WTC11 (cell line): Measurements from ENCODE around the gene TMEM132E. TPM values are rescaled to one million over a fixed set of nuclear protein-coding genes. Genes with fewer than 3 reads are reported as not detected.

Source experiments
- ATAC-seq: fragments of 200-7000 bp; cut with Tn5 transposase; 2 replicates; pipeline ENCODE4 v1.10.0; 2021; ENCODE audit warnings: mild to moderate bottlenecking, moderate library complexity
- CTCF ChIA-PET: fragments of 300-600 bp; sonication (Branson Sonifier 250); formaldehyde crosslinking; loops from one replicate; lab custom pipeline; 2021; ENCODE audit warnings: antibody characterized with exemption; lab: Charles Lee
- POLR2A ChIA-PET: fragments of 350-600 bp; sonication (Branson Sonifier 250); formaldehyde crosslinking; loops from one replicate; lab custom pipeline; 2021; ENCODE audit warnings: antibody characterized with exemption; lab: Charles Lee
- DNase-seq: peaks from one replicate; pipeline ENCODE4 v3.0.0; 2021; ENCODE audit warnings: low spot score
- H3K27ac Mint-ChIP-seq: 2 replicates; pipeline ENCODE4 v1.8.0; 2021; ENCODE audit warnings: mixed read lengths
- H3K27me3 Mint-ChIP-seq: 2 replicates; pipeline ENCODE4 v1.8.0; 2021; ENCODE audit warnings: low read depth, mild to moderate bottlenecking, moderate library complexity, mixed read lengths
- H3K36me3 Mint-ChIP-seq: 2 replicates; pipeline ENCODE4 v1.8.0; 2021; ENCODE audit warnings: mixed read lengths
- H3K4me1 Mint-ChIP-seq: 2 replicates; pipeline ENCODE4 v1.8.0; 2022; ENCODE audit warnings: mixed read lengths
- H3K4me3 Mint-ChIP-seq: 2 replicates; pipeline ENCODE4 v1.8.0; 2021; ENCODE audit warnings: mild to moderate bottlenecking, moderate library complexity, mixed read lengths
- H3K9me3 Mint-ChIP-seq: 2 replicates; pipeline ENCODE4 v1.8.0; 2021; ENCODE audit warnings: mixed read lengths
- AFF4 ChIP-seq: sonication (generic); formaldehyde crosslinking; IDR thresholded peaks from 2 replicates; pipeline ENCODE4 v1.8.1; 2023; ENCODE audit warnings: mild to moderate bottlenecking, missing genetic modification reagents, borderline replicate concordance
- ATF1 ChIP-seq: sonication (generic); formaldehyde crosslinking; IDR thresholded peaks from 2 replicates; pipeline ENCODE4 v1.8.1; 2023; ENCODE audit warnings: mild to moderate bottlenecking, moderate library complexity, missing genetic modification reagents
- ELF4 ChIP-seq: sonication (generic); formaldehyde crosslinking; IDR thresholded peaks from 2 replicates; pipeline ENCODE4 v1.8.1; 2022; ENCODE audit warnings: low read depth, mild to moderate bottlenecking, moderate library complexity, missing genetic modification reagents
- TEAD1 ChIP-seq: sonication (generic); formaldehyde crosslinking; IDR thresholded peaks from 2 replicates; pipeline ENCODE4 v1.8.0; 2022; ENCODE audit warnings: mild to moderate bottlenecking, missing genetic modification reagents
- ZNF121 ChIP-seq: sonication (generic); formaldehyde crosslinking; IDR thresholded peaks from 2 replicates; pipeline ENCODE4 v1.8.0; 2023; ENCODE audit warnings: missing genetic modification reagents
- ZNF263 ChIP-seq: sonication (generic); formaldehyde crosslinking; IDR thresholded peaks from 2 replicates; pipeline ENCODE4 v1.8.1; 2022; ENCODE audit warnings: low read depth, mild to moderate bottlenecking, moderate library complexity, missing genetic modification reagents
- ZNF425 ChIP-seq: fragments of 250-450 bp; sonication (Bioruptor Pico); conservative IDR thresholded peaks from 2 replicates; pipeline ENCODE4 v1.9.0; 2021; ENCODE audit warnings: mild to moderate bottlenecking
- total RNA-seq: library from RNA; stranded (reverse); gene quantifications from 3 replicates; pipeline ENCODE4 v1.2.3, GENCODE V29; 2021
- TF ChIP-seq, protein P1 (sequence below): sonication (generic); formaldehyde crosslinking; IDR thresholded peaks from 2 replicates; pipeline ENCODE4 v1.8.1; 2022; ENCODE audit warnings: mild to moderate bottlenecking, missing genetic modification reagents, moderate library complexity, borderline replicate concordance
- TF ChIP-seq, protein P2 (sequence below): fragments of 250-450 bp; sonication (Bioruptor Pico); IDR thresholded peaks from 2 replicates; pipeline ENCODE4 v1.9.0; 2021; ENCODE audit warnings: mild to moderate bottlenecking
- TF ChIP-seq, protein P3 (sequence below): fragments of 250-450 bp; sonication (Bioruptor Pico); IDR thresholded peaks from 2 replicates; pipeline ENCODE4 v2.1.2; 2022; ENCODE audit warnings: mild to moderate bottlenecking, moderate library complexity
- TF ChIP-seq, protein P4 (sequence below): sonication (generic); formaldehyde crosslinking; IDR thresholded peaks from 2 replicates; pipeline ENCODE4 v1.8.0; 2022; ENCODE audit warnings: missing genetic modification reagents
- TF ChIP-seq, protein P5 (sequence below): fragments of 250-450 bp; sonication (Bioruptor Pico); IDR thresholded peaks from 2 replicates; pipeline ENCODE4 v1.9.0; 2021; ENCODE audit warnings: mild to moderate bottlenecking
- TF ChIP-seq, protein P6 (sequence below): fragments of 200-600 bp; IDR thresholded peaks from 2 replicates; pipeline ENCODE4 v1.8.0; 2022; ENCODE audit warnings: antibody characterized with exemption
- TF ChIP-seq, protein P7 (sequence below): sonication (generic); formaldehyde crosslinking; IDR thresholded peaks from 2 replicates; pipeline ENCODE4 v1.8.0; 2023; ENCODE audit warnings: missing genetic modification reagents

The TMEM132E gene
- total RNA-seq, 1 experiment from 2014 or later = 1.2 TPM

DNA sequence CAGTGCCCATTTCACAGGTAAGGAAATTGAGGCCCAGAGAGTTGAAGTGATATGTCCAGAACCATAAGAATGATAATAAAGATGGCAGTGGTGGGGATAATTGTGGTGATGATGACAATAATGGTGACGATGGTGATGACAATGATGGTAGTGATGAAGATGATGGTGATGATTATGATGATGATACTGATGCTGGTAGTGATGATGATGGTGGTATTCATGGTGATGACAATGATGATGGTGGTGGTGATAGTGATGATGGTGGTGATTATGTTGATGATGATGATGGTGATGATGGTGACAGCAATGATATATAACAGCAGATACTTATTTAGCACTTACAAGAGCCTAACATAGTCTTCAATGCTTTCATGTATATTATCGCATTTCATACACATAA lies 18.1 kb upstream of the TMEM132E start (continued):
- TF ChIP-seq, protein P1, sequence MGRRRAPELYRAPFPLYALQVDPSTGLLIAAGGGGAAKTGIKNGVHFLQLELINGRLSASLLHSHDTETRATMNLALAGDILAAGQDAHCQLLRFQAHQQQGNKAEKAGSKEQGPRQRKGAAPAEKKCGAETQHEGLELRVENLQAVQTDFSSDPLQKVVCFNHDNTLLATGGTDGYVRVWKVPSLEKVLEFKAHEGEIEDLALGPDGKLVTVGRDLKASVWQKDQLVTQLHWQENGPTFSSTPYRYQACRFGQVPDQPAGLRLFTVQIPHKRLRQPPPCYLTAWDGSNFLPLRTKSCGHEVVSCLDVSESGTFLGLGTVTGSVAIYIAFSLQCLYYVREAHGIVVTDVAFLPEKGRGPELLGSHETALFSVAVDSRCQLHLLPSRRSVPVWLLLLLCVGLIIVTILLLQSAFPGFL = no peak
- TF ChIP-seq ZNF425 (CRISPR knock-in tag) (no peak), TEAD1 (CRISPR knock-in tag) (no peak), ELF4 (CRISPR knock-in tag) (no peak), ATF1 (CRISPR knock-in tag) (no peak)
- TF ChIP-seq, protein P2, sequence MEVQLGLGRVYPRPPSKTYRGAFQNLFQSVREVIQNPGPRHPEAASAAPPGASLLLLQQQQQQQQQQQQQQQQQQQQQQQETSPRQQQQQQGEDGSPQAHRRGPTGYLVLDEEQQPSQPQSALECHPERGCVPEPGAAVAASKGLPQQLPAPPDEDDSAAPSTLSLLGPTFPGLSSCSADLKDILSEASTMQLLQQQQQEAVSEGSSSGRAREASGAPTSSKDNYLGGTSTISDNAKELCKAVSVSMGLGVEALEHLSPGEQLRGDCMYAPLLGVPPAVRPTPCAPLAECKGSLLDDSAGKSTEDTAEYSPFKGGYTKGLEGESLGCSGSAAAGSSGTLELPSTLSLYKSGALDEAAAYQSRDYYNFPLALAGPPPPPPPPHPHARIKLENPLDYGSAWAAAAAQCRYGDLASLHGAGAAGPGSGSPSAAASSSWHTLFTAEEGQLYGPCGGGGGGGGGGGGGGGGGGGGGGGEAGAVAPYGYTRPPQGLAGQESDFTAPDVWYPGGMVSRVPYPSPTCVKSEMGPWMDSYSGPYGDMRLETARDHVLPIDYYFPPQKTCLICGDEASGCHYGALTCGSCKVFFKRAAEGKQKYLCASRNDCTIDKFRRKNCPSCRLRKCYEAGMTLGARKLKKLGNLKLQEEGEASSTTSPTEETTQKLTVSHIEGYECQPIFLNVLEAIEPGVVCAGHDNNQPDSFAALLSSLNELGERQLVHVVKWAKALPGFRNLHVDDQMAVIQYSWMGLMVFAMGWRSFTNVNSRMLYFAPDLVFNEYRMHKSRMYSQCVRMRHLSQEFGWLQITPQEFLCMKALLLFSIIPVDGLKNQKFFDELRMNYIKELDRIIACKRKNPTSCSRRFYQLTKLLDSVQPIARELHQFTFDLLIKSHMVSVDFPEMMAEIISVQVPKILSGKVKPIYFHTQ = no peak

DNA sequence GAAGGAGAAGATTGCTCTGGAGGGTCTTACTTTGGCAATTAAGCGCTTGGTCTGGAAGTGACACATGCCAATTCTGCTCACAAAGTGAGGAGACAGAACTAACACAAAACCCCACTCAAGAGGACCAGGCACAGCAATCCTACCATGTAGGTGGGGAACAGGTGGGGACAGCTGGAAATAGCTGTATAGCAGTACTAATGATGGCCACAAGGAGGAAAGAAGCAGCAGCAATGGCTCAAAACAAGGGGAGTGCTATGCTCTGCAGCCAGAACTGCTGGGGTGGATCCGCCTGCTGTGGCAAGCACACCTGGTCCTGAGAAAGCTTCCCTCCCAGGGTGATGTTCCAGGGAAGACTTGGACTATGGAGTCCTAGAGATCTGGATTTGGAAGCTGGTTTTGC lies 17.0 kb upstream of the TMEM132E start:
- ATAC-seq (peak; percentile 94), DNase-seq (peak; percentile 48)
- ChIA-PET CTCF (interaction anchor here (0.6 to 3.2 kb wide), 14 partner anchors 9 to 75 kb away, joined by 4 to 15 read pairs (median 6); partner anchors contain the start of gene TMEM132E), POLR2A (interaction anchor here (1.1 kb wide), 1 partner anchor 17 kb away, joined by 3 read pairs; the partner anchor contains the start of gene TMEM132E)
- Mint-ChIP-seq H3K27ac (no peak overlapping the region), H3K27me3 (peaks cover 19% of the 10 kb centered on the region), H3K9me3 (no peaks in the 10 kb centered on the region), H3K4me1 (no peaks in the 10 kb centered on the region), H3K36me3 (no peaks in the 10 kb centered on the region), H3K4me3 (no peak overlapping the region)
- TF ChIP-seq, protein P3, sequence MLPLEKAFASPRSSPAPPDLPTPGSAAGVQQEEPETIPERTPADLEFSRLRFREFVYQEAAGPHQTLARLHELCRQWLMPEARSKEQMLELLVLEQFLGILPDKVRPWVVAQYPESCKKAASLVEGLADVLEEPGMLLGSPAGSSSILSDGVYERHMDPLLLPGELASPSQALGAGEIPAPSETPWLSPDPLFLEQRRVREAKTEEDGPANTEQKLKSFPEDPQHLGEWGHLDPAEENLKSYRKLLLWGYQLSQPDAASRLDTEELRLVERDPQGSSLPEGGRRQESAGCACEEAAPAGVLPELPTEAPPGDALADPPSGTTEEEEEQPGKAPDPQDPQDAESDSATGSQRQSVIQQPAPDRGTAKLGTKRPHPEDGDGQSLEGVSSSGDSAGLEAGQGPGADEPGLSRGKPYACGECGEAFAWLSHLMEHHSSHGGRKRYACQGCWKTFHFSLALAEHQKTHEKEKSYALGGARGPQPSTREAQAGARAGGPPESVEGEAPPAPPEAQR (CRISPR knock-in tag) = no peak
- TF ChIP-seq ZNF263 (CRISPR knock-in tag) (no peak), ZNF121 (CRISPR knock-in tag) (no peak), ELF4 (CRISPR knock-in tag) (no peak), AFF4 (no peak)
- TF ChIP-seq, protein P4, sequence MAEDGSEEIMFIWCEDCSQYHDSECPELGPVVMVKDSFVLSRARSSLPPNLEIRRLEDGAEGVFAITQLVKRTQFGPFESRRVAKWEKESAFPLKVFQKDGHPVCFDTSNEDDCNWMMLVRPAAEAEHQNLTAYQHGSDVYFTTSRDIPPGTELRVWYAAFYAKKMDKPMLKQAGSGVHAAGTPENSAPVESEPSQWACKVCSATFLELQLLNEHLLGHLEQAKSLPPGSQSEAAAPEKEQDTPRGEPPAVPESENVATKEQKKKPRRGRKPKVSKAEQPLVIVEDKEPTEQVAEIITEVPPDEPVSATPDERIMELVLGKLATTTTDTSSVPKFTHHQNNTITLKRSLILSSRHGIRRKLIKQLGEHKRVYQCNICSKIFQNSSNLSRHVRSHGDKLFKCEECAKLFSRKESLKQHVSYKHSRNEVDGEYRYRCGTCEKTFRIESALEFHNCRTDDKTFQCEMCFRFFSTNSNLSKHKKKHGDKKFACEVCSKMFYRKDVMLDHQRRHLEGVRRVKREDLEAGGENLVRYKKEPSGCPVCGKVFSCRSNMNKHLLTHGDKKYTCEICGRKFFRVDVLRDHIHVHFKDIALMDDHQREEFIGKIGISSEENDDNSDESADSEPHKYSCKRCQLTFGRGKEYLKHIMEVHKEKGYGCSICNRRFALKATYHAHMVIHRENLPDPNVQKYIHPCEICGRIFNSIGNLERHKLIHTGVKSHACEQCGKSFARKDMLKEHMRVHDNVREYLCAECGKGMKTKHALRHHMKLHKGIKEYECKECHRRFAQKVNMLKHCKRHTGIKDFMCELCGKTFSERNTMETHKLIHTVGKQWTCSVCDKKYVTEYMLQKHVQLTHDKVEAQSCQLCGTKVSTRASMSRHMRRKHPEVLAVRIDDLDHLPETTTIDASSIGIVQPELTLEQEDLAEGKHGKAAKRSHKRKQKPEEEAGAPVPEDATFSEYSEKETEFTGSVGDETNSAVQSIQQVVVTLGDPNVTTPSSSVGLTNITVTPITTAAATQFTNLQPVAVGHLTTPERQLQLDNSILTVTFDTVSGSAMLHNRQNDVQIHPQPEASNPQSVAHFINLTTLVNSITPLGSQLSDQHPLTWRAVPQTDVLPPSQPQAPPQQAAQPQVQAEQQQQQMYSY (CRISPR knock-in tag) = 0 out of 2 replicates have a peak, but pooled peaks have one; percentile 28
- TF ChIP-seq, protein P5, sequence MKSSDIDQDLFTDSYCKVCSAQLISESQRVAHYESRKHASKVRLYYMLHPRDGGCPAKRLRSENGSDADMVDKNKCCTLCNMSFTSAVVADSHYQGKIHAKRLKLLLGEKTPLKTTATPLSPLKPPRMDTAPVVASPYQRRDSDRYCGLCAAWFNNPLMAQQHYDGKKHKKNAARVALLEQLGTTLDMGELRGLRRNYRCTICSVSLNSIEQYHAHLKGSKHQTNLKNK (CRISPR knock-in tag) = no peak
- TF ChIP-seq, protein P6, sequence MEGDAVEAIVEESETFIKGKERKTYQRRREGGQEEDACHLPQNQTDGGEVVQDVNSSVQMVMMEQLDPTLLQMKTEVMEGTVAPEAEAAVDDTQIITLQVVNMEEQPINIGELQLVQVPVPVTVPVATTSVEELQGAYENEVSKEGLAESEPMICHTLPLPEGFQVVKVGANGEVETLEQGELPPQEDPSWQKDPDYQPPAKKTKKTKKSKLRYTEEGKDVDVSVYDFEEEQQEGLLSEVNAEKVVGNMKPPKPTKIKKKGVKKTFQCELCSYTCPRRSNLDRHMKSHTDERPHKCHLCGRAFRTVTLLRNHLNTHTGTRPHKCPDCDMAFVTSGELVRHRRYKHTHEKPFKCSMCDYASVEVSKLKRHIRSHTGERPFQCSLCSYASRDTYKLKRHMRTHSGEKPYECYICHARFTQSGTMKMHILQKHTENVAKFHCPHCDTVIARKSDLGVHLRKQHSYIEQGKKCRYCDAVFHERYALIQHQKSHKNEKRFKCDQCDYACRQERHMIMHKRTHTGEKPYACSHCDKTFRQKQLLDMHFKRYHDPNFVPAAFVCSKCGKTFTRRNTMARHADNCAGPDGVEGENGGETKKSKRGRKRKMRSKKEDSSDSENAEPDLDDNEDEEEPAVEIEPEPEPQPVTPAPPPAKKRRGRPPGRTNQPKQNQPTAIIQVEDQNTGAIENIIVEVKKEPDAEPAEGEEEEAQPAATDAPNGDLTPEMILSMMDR = peak; percentile 53
- TF ChIP-seq, protein P7, sequence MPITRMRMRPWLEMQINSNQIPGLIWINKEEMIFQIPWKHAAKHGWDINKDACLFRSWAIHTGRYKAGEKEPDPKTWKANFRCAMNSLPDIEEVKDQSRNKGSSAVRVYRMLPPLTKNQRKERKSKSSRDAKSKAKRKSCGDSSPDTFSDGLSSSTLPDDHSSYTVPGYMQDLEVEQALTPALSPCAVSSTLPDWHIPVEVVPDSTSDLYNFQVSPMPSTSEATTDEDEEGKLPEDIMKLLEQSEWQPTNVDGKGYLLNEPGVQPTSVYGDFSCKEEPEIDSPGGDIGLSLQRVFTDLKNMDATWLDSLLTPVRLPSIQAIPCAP (CRISPR knock-in tag) = no peak
